Measurements from ENCODE around the gene GPR176. TPM values are rescaled to one million over a fixed set of nuclear protein-coding genes. Genes with fewer than 3 reads are reported as not detected.

The GPR176 gene
- polyA plus RNA-seq, 1 donor from 2014 or later = 8.3 TPM

DNA sequence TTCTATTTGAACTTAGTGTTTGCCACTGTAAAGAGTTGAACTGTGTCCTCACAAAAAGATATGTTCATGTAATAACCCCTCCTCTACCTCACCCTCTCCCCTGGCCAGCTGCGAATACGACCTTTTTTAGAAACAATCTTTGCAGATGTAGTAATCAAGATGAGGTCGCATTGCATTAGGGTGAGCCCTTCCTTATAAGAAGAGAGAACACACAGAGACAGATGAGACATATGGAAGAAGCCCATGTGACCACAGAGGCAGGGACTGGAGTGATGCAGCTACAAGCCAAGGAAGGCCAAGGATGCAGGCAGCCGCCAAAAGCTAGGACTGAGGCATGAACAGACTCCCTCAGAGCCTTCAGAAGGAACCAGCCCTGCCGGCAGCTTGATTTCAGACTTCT is 27.6 kb downstream of the GPR176 start:
- no peak overlapping the region for H2AFZ ChIP-seq (ENCODE audit: low read depth, low read length)
- no peaks in the 10 kb centered on the region for H3K27me3 ChIP-seq (ENCODE audit: insufficient read depth, low read depth, low read length)
- H3K36me3 ChIP-seq (ENCODE audit: insufficient read depth, low read length) = no peaks in the 10 kb centered on the region
- no peak overlapping the region for H3K4me3 ChIP-seq (ENCODE audit: low read length)
- H3K9me2 ChIP-seq (ENCODE audit: insufficient read depth, low read length) = no peaks in the 10 kb centered on the region
- H3K4me2 ChIP-seq (ENCODE audit: low read length) = no peak overlapping the region
- no peaks in the 10 kb centered on the region for H4K20me1 ChIP-seq (ENCODE audit: insufficient read depth)
- no peak overlapping the region for H3K27ac ChIP-seq (ENCODE audit: low read length)
- no peaks in the 10 kb centered on the region for H3F3A ChIP-seq (ENCODE audit: insufficient read depth, low read length, poor library complexity, severe bottlenecking)
- no peaks in the 10 kb centered on the region for H3K79me2 ChIP-seq (replicated peaks; ENCODE audit: insufficient read depth, low read length)
- no peaks in the 10 kb centered on the region for H3K9me3 ChIP-seq (ENCODE audit: low read length)
- H3K9ac ChIP-seq (ENCODE audit: low read length) = no peak overlapping the region
- TF ChIP-seq RAD21 (conservative IDR thresholded peaks at IDR 0.05) (no peak), TAF1 (IDR thresholded peaks at IDR 0.05; ENCODE audit: low read depth) (no peak), EZH2 (IDR thresholded peaks at IDR 0.05; ENCODE audit: borderline replicate concordance, insufficient read depth, low read length, poor library complexity, severe bottlenecking) (no peak), EP300 (conservative IDR thresholded peaks at IDR 0.05; ENCODE audit: poor library complexity, severe bottlenecking) (no peak), MXI1 (conservative IDR thresholded peaks at IDR 0.05; ENCODE audit: poor library complexity, severe bottlenecking) (no peak), SMC3 (conservative IDR thresholded peaks at IDR 0.05; ENCODE audit: poor library complexity) (no peak), POLR2AphosphoS5 (IDR thresholded peaks at IDR 0.05) (no peak)
- TF ChIP-seq, protein P1, sequence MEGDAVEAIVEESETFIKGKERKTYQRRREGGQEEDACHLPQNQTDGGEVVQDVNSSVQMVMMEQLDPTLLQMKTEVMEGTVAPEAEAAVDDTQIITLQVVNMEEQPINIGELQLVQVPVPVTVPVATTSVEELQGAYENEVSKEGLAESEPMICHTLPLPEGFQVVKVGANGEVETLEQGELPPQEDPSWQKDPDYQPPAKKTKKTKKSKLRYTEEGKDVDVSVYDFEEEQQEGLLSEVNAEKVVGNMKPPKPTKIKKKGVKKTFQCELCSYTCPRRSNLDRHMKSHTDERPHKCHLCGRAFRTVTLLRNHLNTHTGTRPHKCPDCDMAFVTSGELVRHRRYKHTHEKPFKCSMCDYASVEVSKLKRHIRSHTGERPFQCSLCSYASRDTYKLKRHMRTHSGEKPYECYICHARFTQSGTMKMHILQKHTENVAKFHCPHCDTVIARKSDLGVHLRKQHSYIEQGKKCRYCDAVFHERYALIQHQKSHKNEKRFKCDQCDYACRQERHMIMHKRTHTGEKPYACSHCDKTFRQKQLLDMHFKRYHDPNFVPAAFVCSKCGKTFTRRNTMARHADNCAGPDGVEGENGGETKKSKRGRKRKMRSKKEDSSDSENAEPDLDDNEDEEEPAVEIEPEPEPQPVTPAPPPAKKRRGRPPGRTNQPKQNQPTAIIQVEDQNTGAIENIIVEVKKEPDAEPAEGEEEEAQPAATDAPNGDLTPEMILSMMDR (IDR thresholded peaks at IDR 0.05; ENCODE audit: poor library complexity, severe bottlenecking) = no peak
- TF ChIP-seq, protein P2, sequence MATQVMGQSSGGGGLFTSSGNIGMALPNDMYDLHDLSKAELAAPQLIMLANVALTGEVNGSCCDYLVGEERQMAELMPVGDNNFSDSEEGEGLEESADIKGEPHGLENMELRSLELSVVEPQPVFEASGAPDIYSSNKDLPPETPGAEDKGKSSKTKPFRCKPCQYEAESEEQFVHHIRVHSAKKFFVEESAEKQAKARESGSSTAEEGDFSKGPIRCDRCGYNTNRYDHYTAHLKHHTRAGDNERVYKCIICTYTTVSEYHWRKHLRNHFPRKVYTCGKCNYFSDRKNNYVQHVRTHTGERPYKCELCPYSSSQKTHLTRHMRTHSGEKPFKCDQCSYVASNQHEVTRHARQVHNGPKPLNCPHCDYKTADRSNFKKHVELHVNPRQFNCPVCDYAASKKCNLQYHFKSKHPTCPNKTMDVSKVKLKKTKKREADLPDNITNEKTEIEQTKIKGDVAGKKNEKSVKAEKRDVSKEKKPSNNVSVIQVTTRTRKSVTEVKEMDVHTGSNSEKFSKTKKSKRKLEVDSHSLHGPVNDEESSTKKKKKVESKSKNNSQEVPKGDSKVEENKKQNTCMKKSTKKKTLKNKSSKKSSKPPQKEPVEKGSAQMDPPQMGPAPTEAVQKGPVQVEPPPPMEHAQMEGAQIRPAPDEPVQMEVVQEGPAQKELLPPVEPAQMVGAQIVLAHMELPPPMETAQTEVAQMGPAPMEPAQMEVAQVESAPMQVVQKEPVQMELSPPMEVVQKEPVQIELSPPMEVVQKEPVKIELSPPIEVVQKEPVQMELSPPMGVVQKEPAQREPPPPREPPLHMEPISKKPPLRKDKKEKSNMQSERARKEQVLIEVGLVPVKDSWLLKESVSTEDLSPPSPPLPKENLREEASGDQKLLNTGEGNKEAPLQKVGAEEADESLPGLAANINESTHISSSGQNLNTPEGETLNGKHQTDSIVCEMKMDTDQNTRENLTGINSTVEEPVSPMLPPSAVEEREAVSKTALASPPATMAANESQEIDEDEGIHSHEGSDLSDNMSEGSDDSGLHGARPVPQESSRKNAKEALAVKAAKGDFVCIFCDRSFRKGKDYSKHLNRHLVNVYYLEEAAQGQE (IDR thresholded peaks at IDR 0.05; ENCODE audit: borderline replicate concordance) = no peak

DNA sequence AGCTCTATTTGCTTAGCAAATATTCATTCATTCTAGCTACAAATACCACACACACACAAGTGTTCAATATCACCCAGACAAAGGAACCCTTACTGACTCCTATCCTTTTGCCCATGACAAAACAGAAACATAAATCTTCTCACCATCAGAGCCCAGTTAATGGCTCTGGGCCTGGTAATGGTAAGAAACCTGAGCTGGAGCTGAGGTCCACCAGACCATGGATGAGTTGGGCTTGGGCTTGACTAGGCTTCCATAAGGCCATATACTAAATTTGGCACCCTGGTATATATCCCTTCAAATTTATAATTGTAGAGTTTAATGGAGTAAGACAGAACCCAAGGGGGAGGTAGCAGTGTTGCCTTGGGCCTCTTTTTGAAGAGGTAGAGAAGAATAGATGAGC is 29.4 kb downstream of the GPR176 start:
- Histone ChIP-seq H3K27ac (ENCODE audit: low read length) (no peak overlapping the region), H3K79me2 (replicated peaks; ENCODE audit: insufficient read depth, low read length) (no peaks in the 10 kb centered on the region)
- no peak for TF ChIP-seq RAD21 (conservative IDR thresholded peaks at IDR 0.05)
- TF ChIP-seq, protein P2 (IDR thresholded peaks at IDR 0.05; ENCODE audit: borderline replicate concordance) = no peak
- no peak for TF ChIP-seq SMC3 (conservative IDR thresholded peaks at IDR 0.05; ENCODE audit: poor library complexity)
- no peak for TF ChIP-seq POLR2AphosphoS5 (IDR thresholded peaks at IDR 0.05)
- TF ChIP-seq, protein P1 (IDR thresholded peaks at IDR 0.05; ENCODE audit: poor library complexity, severe bottlenecking) = no peak
- TF ChIP-seq MXI1 (conservative IDR thresholded peaks at IDR 0.05; ENCODE audit: poor library complexity, severe bottlenecking) = no peak
- no peak for TF ChIP-seq TAF1 (IDR thresholded peaks at IDR 0.05; ENCODE audit: low read depth)
- TF ChIP-seq EZH2 (IDR thresholded peaks at IDR 0.05; ENCODE audit: borderline replicate concordance, insufficient read depth, low read length, poor library complexity, severe bottlenecking) = no peak
- TF ChIP-seq EP300 (conservative IDR thresholded peaks at IDR 0.05; ENCODE audit: poor library complexity, severe bottlenecking) = no peak

More for the DNA sequence above, 29.4 kb downstream of the GPR176 start:
- Histone ChIP-seq H3K9me2 (ENCODE audit: insufficient read depth, low read length) (no peaks in the 10 kb centered on the region), H2AFZ (ENCODE audit: low read depth, low read length) (no peak overlapping the region), H3K4me3 (ENCODE audit: low read length) (no peak overlapping the region), H3K9ac (ENCODE audit: low read length) (no peak overlapping the region), H3K27me3 (ENCODE audit: insufficient read depth, low read depth, low read length) (no peaks in the 10 kb centered on the region), H3K4me2 (ENCODE audit: low read length) (no peak overlapping the region), H3K9me3 (ENCODE audit: low read length) (no peaks in the 10 kb centered on the region), H3F3A (ENCODE audit: insufficient read depth, low read length, poor library complexity, severe bottlenecking) (no peaks in the 10 kb centered on the region), H3K36me3 (ENCODE audit: insufficient read depth, low read length) (no peaks in the 10 kb centered on the region), H4K20me1 (ENCODE audit: insufficient read depth) (no peaks in the 10 kb centered on the region)
